IPS DF 19.7 (cell line): ENCODE measurements around the gene RGS11.
"Not testable (repeated sequence)": the region's sequence is repeated elsewhere in the genome, so short reads cannot be mapped to it uniquely, and the experiment has no call there.

ENCODE experiments used
- DNase-seq: peaks from one replicate; pipeline ENCODE4 v3.0.0-alpha.2; 2013; ENCODE audit warnings: low read depth, low spot score

Gene RGS11

GRCh38 chr16:264440-264951 lies 11.2 kb downstream of the RGS11 start:
- DNase-seq, result no peak

- no peak for DNase-seq
Observed at GRCh38 chr16:263944-264343, 11.8 kb downstream of the RGS11 start.

- DNase-seq, result no peak
Observed at GRCh38 chr16:263182-263774, 12.5 kb downstream of the RGS11 start.

- DNase-seq, result no peak
Observed at GRCh38 chr16:262121-262745, 13.5 kb downstream of the RGS11 start.

- no peak for DNase-seq
Observed at GRCh38 chr16:261031-261691, 14.6 kb downstream of the RGS11 start.

- DNase-seq, result no peak
Observed at GRCh38 chr16:260326-260725, 15.4 kb downstream of the RGS11 start.

- no peak for DNase-seq
Observed at GRCh38 chr16:259814-260253, 15.9 kb downstream of the RGS11 start.

GRCh38 chr16:259226-259625 lies 16.5 kb downstream of the RGS11 start:
- DNase-seq, result no peak

GRCh38 chr16:258091-258490 lies 17.7 kb downstream of the RGS11 start:
- not testable (repeated sequence) for DNase-seq

- DNase-seq, result no peak
Observed at GRCh38 chr16:255183-255582, 20.6 kb downstream of the RGS11 start.

- DNase-seq, result no peak
Observed at GRCh38 chr16:254461-254860, 21.3 kb downstream of the RGS11 start.

- no peak for DNase-seq
Observed at GRCh38 chr16:253833-254232, 21.9 kb downstream of the RGS11 start.

GRCh38 chr16:252366-253337 lies 23.1 kb downstream of the RGS11 start:
- DNase-seq, result no peak

- no peak for DNase-seq
Observed at GRCh38 chr16:249431-249830, 26.3 kb downstream of the RGS11 start.

- DNase-seq, result no peak
Observed at GRCh38 chr16:247027-247426, 28.7 kb downstream of the RGS11 start.

- no peak for DNase-seq
Observed at GRCh38 chr16:245105-245504, 30.6 kb downstream of the RGS11 start.

GRCh38 chr16:243348-243747 lies 32.4 kb downstream of the RGS11 start:
- no peak for DNase-seq

GRCh38 chr16:242281-242680 lies 33.5 kb downstream of the RGS11 start:
- DNase-seq, result no peak

GRCh38 chr16:240559-240958 lies 35.2 kb downstream of the RGS11 start:
- DNase-seq, result no peak

- DNase-seq, result no peak
Observed at GRCh38 chr16:239948-240277, 35.8 kb downstream of the RGS11 start.

GRCh38 chr16:234468-235305 lies 41.1 kb downstream of the RGS11 start, which contains the start of gene FAM234A:
TSS of gene FAM234A (plus strand) at chr16:234821. CDS start at chr16:254414, 19,593 bp downstream.
- peak; percentile 77 for DNase-seq
